Measurements from ENCODE around the gene HTRA1.

Gene HTRA1

DNA sequence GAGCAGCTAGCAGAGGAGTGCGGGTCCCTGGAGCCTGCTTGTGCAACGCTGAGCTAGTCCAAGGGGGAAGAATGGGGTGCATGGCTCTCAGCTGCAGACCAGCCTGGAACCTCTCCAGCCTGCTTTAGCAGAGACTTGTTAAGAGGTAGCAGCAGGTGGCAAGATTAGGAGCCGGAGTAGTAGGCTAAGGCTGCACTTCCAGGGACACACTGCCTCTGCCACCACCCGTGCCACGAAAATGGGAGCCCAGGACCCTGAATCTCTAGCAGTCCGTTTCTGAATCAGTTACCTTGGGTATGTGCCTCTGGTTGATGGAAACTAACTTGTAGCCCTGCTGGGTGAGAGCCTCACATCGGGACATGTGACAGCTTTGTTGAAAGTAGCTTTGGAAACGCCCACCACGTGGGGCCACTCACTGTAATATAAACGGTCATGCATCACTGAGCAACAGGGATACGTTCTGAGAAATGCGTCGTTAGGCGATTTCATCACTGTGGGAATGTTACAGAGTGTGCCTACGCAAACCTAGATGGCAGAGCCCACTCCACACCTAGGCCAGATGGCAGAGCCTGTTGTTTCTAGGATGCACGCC is 25.9 kb downstream of the HTRA1 start:
- DNase-seq (ENCODE audit: low spot score), result peak; percentile 14
- no peaks in the 10 kb centered on the region for H3K9me3 ChIP-seq (ENCODE audit: severe bottlenecking)
- TF ChIP-seq, protein P1, sequence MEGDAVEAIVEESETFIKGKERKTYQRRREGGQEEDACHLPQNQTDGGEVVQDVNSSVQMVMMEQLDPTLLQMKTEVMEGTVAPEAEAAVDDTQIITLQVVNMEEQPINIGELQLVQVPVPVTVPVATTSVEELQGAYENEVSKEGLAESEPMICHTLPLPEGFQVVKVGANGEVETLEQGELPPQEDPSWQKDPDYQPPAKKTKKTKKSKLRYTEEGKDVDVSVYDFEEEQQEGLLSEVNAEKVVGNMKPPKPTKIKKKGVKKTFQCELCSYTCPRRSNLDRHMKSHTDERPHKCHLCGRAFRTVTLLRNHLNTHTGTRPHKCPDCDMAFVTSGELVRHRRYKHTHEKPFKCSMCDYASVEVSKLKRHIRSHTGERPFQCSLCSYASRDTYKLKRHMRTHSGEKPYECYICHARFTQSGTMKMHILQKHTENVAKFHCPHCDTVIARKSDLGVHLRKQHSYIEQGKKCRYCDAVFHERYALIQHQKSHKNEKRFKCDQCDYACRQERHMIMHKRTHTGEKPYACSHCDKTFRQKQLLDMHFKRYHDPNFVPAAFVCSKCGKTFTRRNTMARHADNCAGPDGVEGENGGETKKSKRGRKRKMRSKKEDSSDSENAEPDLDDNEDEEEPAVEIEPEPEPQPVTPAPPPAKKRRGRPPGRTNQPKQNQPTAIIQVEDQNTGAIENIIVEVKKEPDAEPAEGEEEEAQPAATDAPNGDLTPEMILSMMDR (IDR thresholded peaks at IDR 0.05; ENCODE audit: poor library complexity, severe bottlenecking), result no peak
- no peak overlapping the region for H3K27ac ChIP-seq (ENCODE audit: poor library complexity, severe bottlenecking)
- H3K27me3 ChIP-seq (ENCODE audit: insufficient read depth, poor library complexity, severe bottlenecking), result no peaks in the 10 kb centered on the region
- no peak for ATAC-seq (ENCODE audit: low read depth)
- no peak overlapping the region for H3K4me3 ChIP-seq (ENCODE audit: severe bottlenecking)
- H3K36me3 ChIP-seq (ENCODE audit: low read depth), result peaks cover 38% of the 10 kb centered on the region
- peaks cover 13% of the 10 kb centered on the region for H3K4me1 ChIP-seq (ENCODE audit: insufficient read depth, poor library complexity, severe bottlenecking)

DNA sequence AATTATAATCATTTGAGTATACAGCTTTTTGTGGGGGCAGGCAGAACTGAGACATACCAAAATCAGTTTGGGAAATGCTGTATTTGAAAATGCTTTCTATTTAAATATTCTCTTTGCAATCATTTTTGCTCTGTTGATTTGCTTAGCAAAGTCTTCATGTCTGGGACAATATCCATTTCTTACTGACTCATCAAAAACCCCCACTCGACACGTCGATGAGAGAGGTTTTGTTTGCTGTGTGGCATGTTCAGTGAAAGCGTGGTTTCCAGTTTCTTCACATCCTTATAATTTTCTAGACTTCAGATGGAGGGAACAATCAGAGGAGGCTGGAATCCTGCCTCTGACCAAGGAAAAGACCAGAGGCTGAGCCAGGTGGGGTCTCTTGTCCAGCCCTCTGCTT is 28.9 kb downstream of the HTRA1 start:
- H3K27ac ChIP-seq (ENCODE audit: poor library complexity, severe bottlenecking), result peak overlapping the region; percentile 95
- peaks cover 40% of the 10 kb centered on the region for H3K36me3 ChIP-seq (ENCODE audit: low read depth)
- TF ChIP-seq, protein P1 (IDR thresholded peaks at IDR 0.05; ENCODE audit: poor library complexity, severe bottlenecking), result no peak
- peaks cover 31% of the 10 kb centered on the region for H3K4me1 ChIP-seq (ENCODE audit: insufficient read depth, poor library complexity, severe bottlenecking)
- H3K9me3 ChIP-seq (ENCODE audit: severe bottlenecking), result no peaks in the 10 kb centered on the region
- ATAC-seq (ENCODE audit: low read depth) (no peak), DNase-seq (ENCODE audit: low spot score) (no peak)
- H3K4me3 ChIP-seq (ENCODE audit: severe bottlenecking), result no peak overlapping the region
- H3K27me3 ChIP-seq (ENCODE audit: insufficient read depth, poor library complexity, severe bottlenecking), result no peaks in the 10 kb centered on the region

GRCh38 chr10:122490786-122491680 is 29.7 kb downstream of the HTRA1 start:
- peak; percentile 78 for DNase-seq (ENCODE audit: low spot score)
- Histone ChIP-seq H3K36me3 (ENCODE audit: low read depth) (peaks cover 38% of the 10 kb centered on the region), H3K9me3 (ENCODE audit: severe bottlenecking) (no peaks in the 10 kb centered on the region), H3K4me3 (ENCODE audit: severe bottlenecking) (no peak overlapping the region), H3K4me1 (ENCODE audit: insufficient read depth, poor library complexity, severe bottlenecking) (peaks cover 38% of the 10 kb centered on the region), H3K27ac (ENCODE audit: poor library complexity, severe bottlenecking) (peak overlapping the region; percentile 95), H3K27me3 (ENCODE audit: insufficient read depth, poor library complexity, severe bottlenecking) (no peaks in the 10 kb centered on the region)
- ATAC-seq (ENCODE audit: low read depth), result peak; percentile 50
- TF ChIP-seq, protein P1 (IDR thresholded peaks at IDR 0.05; ENCODE audit: poor library complexity, severe bottlenecking), result no peak

DNA sequence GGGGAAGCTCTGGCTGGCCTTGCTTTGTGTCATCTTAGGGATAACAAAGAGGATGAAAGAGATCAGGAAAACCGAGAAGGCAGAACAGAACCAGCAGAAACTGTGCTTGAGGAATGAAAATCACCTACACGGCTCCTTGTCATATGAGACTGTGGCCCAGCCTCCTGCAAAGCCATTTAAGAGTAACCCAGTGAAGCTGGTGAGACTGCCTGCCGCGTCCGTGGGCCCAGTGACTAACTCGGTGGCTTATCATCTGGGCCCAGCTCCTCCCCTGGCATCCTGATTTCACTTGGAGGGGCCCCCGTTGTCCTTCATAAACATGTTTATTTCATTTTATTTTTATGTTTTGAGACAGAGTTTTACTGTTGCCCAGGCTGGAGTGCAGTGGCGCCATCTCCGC is 30.7 kb downstream of the HTRA1 start:
- no peaks in the 10 kb centered on the region for H3K27me3 ChIP-seq (ENCODE audit: insufficient read depth, poor library complexity, severe bottlenecking)
- peak overlapping the region; percentile 95 for H3K27ac ChIP-seq (ENCODE audit: poor library complexity, severe bottlenecking)
- ATAC-seq (ENCODE audit: low read depth) (no peak), DNase-seq (ENCODE audit: low spot score) (peak; percentile 11)
- peaks cover 38% of the 10 kb centered on the region for H3K4me1 ChIP-seq (ENCODE audit: insufficient read depth, poor library complexity, severe bottlenecking)
- no peak overlapping the region for H3K4me3 ChIP-seq (ENCODE audit: severe bottlenecking)
- H3K9me3 ChIP-seq (ENCODE audit: severe bottlenecking), result no peaks in the 10 kb centered on the region
- H3K36me3 ChIP-seq (ENCODE audit: low read depth), result peaks cover 38% of the 10 kb centered on the region
- TF ChIP-seq, protein P1 (IDR thresholded peaks at IDR 0.05; ENCODE audit: poor library complexity, severe bottlenecking), result no peak

Data from RWPE2 (cell line).